DMS114 treated with DMSO at 0.1 percent for 48 hours (cell line): ENCODE results near the gene ESF1.

Experiments
- DNase-seq: peaks from one replicate; lab custom pipeline; 2025; ENCODE audit not compliant: unreplicated experiment; lab: John Stamatoyannopoulos, UW

Gene ESF1

DNA sequence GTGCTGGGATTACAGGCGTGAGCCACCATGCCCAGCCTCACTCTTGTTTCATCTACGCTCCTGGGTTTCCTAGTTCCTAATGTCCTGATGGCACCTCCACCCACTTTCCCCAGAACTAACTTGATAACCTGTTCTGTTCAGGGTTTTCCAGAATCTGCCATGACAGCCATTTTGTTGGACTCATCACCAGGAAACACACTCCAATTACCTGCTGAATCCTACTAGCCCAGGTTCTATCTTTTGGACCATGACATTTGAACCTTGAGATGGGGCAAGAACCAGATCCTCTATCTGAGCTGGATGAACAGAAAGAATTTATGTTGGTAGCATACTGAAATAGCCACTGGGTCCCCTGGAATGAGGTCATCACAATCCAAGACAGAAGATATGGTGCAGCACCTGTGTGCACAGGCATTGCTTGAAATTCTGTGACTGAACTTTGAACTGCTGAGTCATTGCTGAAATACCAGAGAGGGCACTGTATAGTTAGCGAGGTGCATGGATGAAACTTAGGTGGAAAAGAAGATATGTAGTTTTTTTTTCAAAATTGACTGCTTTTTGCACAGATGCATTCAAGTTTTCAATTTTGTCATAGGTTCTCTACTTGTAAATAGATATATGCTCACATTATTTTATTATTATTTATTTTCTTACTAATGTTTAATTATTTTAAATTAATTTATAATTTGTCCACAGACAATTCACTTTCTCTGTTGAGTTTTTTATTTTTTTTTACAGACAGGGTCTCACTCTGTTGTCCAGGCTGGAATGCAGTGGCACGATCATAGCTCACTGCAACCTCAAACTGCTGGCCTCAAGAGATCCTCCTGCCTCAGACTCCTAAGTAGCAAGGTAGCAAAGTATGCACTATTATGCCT, 103.2 kb downstream of the ESF1 start:
- no peak for DNase-seq

GRCh38 chr20:13678944-13679343, 105.8 kb downstream of the ESF1 start:
- DNase-seq: no peak

DNA sequence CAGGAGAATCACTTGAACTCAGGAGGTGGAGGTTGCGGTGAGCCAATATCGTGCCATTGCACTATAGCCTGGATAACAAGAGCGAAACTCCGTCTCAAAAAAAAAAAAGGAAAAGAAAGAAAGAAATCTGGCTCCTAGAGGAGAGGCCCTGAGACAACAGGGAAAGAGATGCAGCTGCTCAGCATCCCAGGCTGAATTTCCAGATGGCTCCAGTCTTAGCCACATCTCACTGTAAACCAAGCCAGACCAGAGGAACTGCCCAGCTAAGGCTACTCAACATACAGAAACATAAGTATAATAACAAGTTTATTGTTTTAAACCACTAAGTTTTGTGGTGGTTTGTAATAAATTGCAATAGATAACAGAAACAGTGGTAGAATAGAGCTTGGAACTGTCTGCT, 107.5 kb downstream of the ESF1 start:
- no peak for DNase-seq

- no peak for DNase-seq
These were observed 108.0 kb downstream of the ESF1 start for GRCh38 chr20:13676682-13677081.

DNA sequence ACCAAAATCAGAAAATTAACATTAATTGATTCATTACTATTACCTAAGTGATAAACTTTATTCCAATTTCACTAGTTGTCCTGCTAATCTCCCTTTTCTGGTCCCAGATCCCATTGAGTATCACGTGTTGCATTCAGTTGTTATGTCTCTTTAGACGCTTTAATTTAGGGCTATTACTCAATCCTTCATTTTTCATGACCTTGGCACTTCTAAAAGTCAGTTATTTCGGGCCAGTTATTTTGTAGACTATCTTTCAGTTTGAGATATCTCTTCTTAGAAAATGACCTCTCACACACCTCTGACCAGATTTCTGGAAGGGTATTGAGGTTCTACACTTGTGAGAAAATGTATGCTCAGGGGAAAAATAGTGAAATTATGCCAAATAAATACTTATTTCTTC, 112.0 kb downstream of the ESF1 start:
- DNase-seq: no peak

GRCh38 chr20:13671916-13672378, 112.8 kb downstream of the ESF1 start:
- DNase-seq: no peak

DNA sequence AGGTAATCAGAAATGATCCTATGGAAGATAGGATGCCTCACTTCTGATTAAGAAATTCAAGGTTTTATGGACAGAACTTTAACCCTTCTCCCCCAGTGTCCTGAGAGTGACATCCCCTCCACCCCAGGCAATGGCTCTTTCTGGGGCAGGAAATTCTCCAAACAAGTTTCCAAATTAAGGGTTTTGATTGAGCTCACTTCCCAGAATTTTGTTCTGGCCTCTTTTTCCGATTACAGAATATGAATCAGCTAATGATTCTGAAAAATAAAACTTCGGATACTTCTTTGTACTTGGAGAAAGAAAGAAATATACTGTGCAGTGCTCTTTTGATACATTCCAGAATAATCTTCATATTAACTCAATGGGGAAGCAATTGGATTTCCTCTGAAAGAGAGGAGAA, 113.2 kb downstream of the ESF1 start:
- no peak for DNase-seq

DNA sequence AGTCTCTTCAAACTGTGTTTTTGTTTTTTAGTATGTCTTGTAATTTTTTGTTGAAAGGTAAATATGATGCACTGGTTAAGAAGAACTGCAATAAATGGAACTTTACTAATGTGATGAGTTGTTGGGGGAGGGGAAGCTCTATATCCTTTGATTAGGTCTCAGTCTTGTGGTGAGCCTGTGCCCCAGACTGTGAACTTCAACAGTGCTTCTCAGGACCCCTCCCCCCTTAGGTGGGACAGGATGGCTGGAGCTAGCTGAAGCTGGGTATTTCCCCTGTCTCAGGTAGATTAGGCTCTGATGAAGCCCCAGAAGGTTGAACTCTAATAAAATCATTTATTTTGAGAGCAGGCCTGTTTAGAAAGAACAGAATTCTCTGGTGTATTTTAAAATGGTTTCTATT, 114.6 kb downstream of the ESF1 start:
- DNase-seq: no peak

DNA sequence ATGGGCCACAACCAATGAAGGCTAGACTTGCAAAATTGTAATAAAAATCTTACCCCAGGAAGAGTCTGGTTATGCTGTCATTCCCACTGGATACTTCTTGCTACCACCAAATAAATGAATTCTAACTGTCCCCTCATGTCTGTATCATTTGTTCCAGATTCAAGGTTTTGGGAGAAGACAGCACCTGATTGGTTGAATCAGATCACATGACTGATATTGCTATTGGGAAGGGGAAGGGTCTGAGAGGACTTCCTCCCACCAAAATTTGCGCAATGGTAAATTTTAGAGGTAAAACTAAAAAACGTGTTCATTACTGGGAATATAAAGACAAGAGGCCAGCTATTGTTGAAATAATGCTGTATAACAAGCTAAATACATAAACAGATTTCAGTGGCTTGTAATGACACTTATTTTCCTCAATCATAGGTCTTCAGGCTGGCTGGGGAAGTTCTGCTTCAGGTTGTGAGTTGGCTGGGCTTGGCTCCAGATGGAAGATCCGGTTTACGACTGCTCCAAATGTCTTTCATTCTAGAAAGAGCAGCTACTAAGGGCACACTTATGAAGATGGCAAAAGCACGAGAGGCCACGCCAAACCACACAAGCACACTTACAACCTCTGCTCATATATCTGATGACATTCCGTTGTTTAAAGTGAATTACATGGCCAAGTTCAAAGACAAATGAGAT, 118.9 kb downstream of the ESF1 start:
- DNase-seq: no peak
